GM12865 (cell line): Measurements from ENCODE around the gene PTER.

Source experiments
- DNase-seq: peaks from one replicate; pipeline ENCODE4 v3.0.0; 2010; ENCODE audit warnings: low read depth
- H3K4me3 ChIP-seq: 2 replicates; pipeline ENCODE4 v1.5.1; 2011; ENCODE audit warnings: mild to moderate bottlenecking, low read depth, low read length, control low read depth
- TF ChIP-seq, protein P1 (sequence below): IDR thresholded peaks from 2 replicates; pipeline ENCODE4 v1.5.1; 2011; ENCODE audit warnings: low read length, control low read depth, low read depth, inconsistent platforms; ENCODE audit not compliant: insufficient read depth; ENCODE audit errors: missing control alignments

The PTER gene

DNA sequence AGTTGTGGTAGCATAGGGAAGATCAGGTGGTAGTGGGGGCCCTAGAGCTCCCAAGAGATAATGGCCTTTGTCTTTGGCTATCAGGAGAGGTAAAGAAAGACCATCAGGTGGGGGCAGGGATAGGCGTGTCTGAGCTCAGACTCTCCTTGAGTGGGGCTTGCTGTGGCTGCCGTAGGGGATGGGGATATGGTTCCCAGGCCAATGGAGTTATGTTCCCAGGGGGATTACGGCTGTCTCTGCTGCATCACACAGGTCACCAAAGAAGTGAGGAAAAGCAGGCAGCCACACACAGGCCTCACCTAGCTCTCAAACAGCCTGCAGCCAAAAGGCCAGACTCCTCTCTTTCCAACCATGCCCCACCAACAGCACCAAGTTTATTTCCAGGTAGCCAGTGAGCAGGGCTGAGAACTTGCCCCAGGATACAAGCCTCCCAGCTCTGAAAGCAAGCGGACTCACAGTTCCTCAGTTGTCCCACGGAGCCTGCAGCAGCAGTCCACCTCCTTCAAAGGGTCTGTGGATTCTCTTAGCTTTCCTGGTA is 122.5 kb downstream of the PTER start:
- TF ChIP-seq, protein P1, sequence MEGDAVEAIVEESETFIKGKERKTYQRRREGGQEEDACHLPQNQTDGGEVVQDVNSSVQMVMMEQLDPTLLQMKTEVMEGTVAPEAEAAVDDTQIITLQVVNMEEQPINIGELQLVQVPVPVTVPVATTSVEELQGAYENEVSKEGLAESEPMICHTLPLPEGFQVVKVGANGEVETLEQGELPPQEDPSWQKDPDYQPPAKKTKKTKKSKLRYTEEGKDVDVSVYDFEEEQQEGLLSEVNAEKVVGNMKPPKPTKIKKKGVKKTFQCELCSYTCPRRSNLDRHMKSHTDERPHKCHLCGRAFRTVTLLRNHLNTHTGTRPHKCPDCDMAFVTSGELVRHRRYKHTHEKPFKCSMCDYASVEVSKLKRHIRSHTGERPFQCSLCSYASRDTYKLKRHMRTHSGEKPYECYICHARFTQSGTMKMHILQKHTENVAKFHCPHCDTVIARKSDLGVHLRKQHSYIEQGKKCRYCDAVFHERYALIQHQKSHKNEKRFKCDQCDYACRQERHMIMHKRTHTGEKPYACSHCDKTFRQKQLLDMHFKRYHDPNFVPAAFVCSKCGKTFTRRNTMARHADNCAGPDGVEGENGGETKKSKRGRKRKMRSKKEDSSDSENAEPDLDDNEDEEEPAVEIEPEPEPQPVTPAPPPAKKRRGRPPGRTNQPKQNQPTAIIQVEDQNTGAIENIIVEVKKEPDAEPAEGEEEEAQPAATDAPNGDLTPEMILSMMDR: no peak
- H3K4me3 ChIP-seq: no peak overlapping the region
- no peak for DNase-seq

DNA sequence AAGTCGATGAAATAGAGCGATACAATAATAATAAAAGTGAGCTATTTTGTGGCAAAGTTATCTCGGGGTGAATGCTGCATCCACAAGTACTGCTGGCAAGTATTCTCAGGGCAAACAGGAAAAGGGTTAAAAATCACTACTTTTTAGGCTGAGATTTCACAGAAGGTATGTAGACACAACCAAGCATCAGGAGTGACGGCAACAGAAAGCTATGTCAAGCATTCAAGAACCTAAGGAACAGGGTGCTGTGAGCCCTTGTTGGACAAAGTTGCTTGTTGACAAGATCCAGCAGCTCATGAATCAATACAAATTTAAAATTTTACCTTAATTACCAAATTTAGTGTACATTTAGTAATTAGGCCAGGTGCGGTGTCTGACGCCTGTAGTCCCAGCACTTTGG is 126.1 kb downstream of the PTER start:
- TF ChIP-seq, protein P1: no peak
- H3K4me3 ChIP-seq: no peak overlapping the region
- no peak for DNase-seq
